BLaER1 treated with 17β-estradiol and CSF1 and Interleukin-3, amounts not matched to agents 10 nM and 100 nM (cell line): ENCODE measurements around the gene ARMC6.

Experiments used
- H3K27ac ChIP-seq, 11 experiments: shearing (Covaris generic); formaldehyde crosslinking; 2 replicates each; pipeline ENCODE4 v1.8.1; 2022
- H3K27me3 ChIP-seq, 11 experiments: shearing (Covaris generic); formaldehyde crosslinking; 2 replicates each; pipeline ENCODE4 v1.8.1; 2022
- H3K36me3 ChIP-seq, 11 experiments: shearing (Covaris generic); formaldehyde crosslinking; 2 replicates each; pipeline ENCODE4 v1.8.1; 2022
- H3K4me1 ChIP-seq, 10 experiments: shearing (Covaris generic); formaldehyde crosslinking; 2 replicates each; pipeline ENCODE4 v1.8.1; 2022
- H3K4me2 ChIP-seq, 11 experiments: shearing (Covaris generic); formaldehyde crosslinking; 2 replicates each; pipeline ENCODE4 v1.8.1; 2022
- H3K4me3 ChIP-seq, 10 experiments: shearing (Covaris generic); formaldehyde crosslinking; 2 replicates each; pipeline ENCODE4 v1.8.1; 2022
- H3K9ac ChIP-seq, 11 experiments: shearing (Covaris generic); formaldehyde crosslinking; 2 replicates each; pipeline ENCODE4 v1.8.1; 2022
- H3K9me3 ChIP-seq, 11 experiments: shearing (Covaris generic); formaldehyde crosslinking; replicated peaks in 1 of 11; 2 replicates each; pipeline ENCODE4 v1.8.1; 2022
- H4K20me1 ChIP-seq, 11 experiments: shearing (Covaris generic); formaldehyde crosslinking; 2 replicates each; pipeline ENCODE4 v1.8.1; 2022
- Cebpa-rat ChIP-seq, 11 experiments: shearing (Covaris generic); IDR thresholded peaks; 2 replicates each; pipeline ENCODE4 v1.8.1; 2022

Gene ARMC6

DNA sequence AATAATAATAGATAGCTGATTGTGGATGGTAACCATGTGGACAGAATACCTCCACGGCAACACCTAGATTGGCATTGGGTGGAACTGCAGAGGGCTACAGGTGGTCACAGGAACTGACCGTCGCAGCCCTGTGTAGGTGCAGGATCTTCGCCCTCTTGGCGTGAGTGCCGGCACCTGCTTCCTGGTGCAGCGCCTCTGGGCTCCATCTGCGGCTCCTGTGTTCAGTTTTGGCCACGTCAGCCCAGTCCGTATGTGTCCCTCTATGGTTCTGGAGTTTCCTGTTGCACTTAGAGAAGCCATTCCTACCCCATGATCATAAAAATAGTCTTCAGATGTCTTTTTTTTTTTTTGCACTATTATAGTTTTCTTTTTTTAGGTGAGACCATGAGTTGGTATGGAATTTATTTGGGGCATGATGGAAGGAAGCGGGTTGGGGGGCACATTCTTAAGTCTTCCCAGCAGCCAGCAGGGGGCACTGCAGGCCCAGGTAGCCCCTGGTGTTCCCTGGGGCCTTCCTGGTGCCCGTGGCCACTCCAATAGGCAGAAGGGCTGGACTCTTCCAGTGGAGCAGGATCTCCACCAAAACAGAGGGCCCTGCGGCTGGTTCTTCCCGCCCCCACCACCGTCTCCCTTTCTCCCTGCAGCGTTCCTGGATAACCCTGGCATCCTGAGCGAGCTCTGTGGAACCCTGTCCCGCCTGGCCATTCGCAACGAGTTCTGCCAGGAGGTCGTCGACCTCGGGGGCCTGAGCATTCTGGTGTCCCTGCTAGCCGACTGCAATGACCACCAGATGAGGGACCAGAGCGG, 20.3 kb downstream of the ARMC6 start:
- Histone ChIP-seq H3K4me3 (no peak overlapping the region), H3K4me1 (peaks cover 0 to 17% (median 7%) of the 10 kb centered on the region in 10 experiments; a peak in 10 of 20 replicates), H3K9me3 (no peaks in the 10 kb centered on the region), H3K27ac (no peak overlapping the region), H3K27me3 (no peaks in the 10 kb centered on the region), H3K36me3 (peaks cover 74 to 100% (median 97%) of the 10 kb centered on the region in 11 experiments), H3K9ac (no peak overlapping the region), H4K20me1 (peaks cover 0 to 96% (median 59%) of the 10 kb centered on the region in 11 experiments; a peak in 17 of 22 replicates), H3K4me2 (no peak overlapping the region)
- TF ChIP-seq Cebpa-rat (IDR thresholded peaks at IDR 0.05) = no peak

DNA sequence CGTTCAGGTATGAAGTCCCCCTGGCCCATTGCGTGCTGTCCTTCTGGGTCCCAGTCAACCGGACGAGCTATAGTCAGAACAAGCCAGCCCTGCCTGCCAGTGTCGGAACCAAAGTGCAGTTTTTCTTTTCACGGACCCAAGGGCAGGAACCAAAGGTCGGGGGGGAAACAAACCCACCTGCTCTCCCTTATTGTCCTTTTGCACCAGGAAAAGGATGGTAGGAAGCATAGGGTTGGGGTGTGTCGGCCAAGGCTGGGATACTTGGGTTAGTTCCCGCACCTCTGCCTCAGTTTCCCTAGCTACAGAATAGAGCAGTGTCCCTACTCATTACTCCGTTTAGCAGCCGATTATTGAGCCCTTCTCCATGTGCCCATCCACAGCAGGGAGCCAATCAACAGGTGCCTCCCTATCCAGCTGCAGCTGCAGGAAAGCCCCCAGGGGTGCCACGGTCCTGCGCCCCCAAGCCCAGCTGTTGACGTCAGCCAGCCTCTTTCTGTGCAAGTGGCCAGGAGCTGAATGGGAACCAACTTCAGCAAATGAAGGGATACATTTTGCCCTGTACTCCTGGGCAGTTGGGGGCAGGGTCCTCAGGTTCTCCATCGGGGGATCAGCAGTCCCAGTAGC, 21.0 kb downstream of the ARMC6 start:
- no peak for TF ChIP-seq Cebpa-rat (IDR thresholded peaks at IDR 0.05)
- H3K9me3 ChIP-seq = no peaks in the 10 kb centered on the region
- H3K27ac ChIP-seq = no peak overlapping the region
- no peaks in the 10 kb centered on the region for H3K27me3 ChIP-seq
- no peak overlapping the region for H3K9ac ChIP-seq
- H4K20me1 ChIP-seq = peaks cover 0 to 89% (median 62%) of the 10 kb centered on the region in 11 experiments; a peak in 17 of 22 replicates
- H3K4me3 ChIP-seq = no peak overlapping the region
- peaks cover 0 to 10% (median 4%) of the 10 kb centered on the region in 10 experiments; a peak in 10 of 20 replicates for H3K4me1 ChIP-seq
- peaks cover 81 to 100% (median 98%) of the 10 kb centered on the region in 11 experiments for H3K36me3 ChIP-seq
- H3K4me2 ChIP-seq = no peak overlapping the region

DNA sequence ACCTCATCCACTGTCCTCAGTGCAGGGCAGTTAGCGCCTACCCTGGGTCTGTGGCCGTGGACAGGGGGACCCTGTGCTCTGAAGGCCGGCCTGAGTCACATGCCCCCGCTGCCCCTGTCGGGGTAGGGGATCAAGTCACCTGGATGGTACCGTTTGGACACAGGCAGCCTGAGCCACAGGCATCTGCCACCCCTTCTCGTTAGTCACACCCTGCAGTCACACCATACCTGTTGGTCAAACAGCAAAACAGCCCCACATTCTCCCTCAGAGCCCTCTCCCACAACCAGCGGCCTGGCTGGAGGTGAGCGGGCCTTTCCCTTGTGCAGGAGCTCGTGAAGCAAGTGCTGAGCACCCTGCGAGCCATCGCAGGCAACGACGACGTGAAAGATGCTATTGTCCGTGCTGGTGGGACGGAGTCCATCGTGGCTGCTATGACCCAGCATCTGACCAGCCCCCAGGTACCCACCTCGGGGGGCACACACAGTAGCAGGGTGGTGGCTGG, 21.6 kb downstream of the ARMC6 start:
- H3K27ac ChIP-seq = no peak overlapping the region
- no peak overlapping the region for H3K4me3 ChIP-seq
- no peaks in the 10 kb centered on the region for H3K9me3 ChIP-seq
- H3K27me3 ChIP-seq = no peaks in the 10 kb centered on the region
- no peak overlapping the region for H3K4me2 ChIP-seq
- H3K36me3 ChIP-seq = peaks cover 83 to 100% (median 98%) of the 10 kb centered on the region in 11 experiments
- H4K20me1 ChIP-seq = peaks cover 0 to 83% (median 62%) of the 10 kb centered on the region in 11 experiments; a peak in 17 of 22 replicates
- TF ChIP-seq Cebpa-rat (IDR thresholded peaks at IDR 0.05) = no peak
- peaks cover 0 to 4% (median 2%) of the 10 kb centered on the region in 10 experiments; a peak in 6 of 20 replicates for H3K4me1 ChIP-seq
- H3K9ac ChIP-seq = no peak overlapping the region

DNA sequence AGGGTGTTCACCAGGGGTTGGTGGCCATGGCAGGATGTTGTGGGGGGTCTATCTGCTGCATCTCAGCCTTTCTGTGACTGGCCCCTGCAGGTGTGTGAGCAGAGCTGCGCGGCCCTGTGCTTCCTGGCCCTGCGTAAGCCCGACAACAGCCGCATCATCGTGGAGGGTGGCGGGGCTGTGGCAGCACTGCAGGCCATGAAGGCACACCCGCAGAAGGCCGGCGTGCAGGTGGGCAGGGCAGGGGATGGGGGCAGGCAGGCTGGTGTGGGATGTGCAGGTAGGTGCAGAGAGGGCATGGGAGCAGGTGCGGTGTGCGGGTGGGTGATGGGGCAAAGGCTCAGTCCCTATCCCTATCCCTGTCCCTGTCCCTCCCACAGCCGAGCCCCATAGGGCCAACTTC, 22.3 kb downstream of the ARMC6 start:
- Histone ChIP-seq H3K4me3 (no peak overlapping the region), H3K4me2 (no peak overlapping the region), H4K20me1 (peaks cover 0 to 77% (median 58%) of the 10 kb centered on the region in 11 experiments; a peak in 17 of 22 replicates), H3K4me1 (0 out of 20 replicates have a peak, but pooled peaks cover 0 to 5% (median 0%) of the 10 kb centered on the region in 10 experiments), H3K9me3 (no peaks in the 10 kb centered on the region), H3K9ac (no peak overlapping the region), H3K36me3 (peaks cover 80 to 99% (median 94%) of the 10 kb centered on the region in 11 experiments), H3K27ac (no peak overlapping the region), H3K27me3 (no peaks in the 10 kb centered on the region)
- no peak for TF ChIP-seq Cebpa-rat (IDR thresholded peaks at IDR 0.05)

DNA sequence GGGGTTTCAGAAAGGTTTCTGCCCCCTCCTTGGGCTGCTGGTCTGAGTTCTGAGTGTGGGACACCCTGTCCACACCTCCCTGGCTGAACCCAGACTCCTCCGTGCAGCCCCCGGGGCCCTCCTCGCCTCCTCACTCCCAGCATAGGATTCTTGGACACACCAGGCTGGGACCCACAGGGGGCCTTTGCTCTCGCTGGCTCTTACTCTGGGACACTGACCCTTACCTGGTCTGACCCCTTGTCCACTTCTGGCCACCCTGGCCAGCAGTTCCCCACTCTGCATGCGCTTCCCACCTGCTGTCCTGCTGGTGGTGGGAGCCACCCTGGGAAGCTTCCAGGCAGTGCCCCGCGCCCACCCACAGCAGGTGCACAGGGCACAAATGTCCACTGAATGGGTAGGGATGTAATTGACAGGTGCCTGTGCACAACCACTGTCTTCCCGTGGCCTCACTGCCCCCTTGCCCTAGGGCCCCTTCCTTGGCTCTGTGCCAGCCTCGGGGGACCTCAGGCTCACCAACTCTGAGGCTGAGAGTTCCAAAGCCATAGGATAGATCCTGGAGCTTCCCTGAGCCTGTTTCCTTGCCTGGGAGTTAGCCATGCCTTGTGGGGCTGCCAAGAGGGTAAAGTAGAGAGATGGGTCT, 23.4 kb downstream of the ARMC6 start:
- H3K9me3 ChIP-seq = no peaks in the 10 kb centered on the region
- H4K20me1 ChIP-seq = peaks cover 0 to 79% (median 52%) of the 10 kb centered on the region in 11 experiments; a peak in 17 of 22 replicates
- no peak overlapping the region for H3K4me3 ChIP-seq
- peaks cover 0 to 9% (median 5%) of the 10 kb centered on the region in 10 experiments; a peak in 10 of 20 replicates for H3K4me1 ChIP-seq
- TF ChIP-seq Cebpa-rat (IDR thresholded peaks at IDR 0.05) = no peak
- no peak overlapping the region for H3K4me2 ChIP-seq
- H3K27me3 ChIP-seq = no peaks in the 10 kb centered on the region
- no peak overlapping the region for H3K27ac ChIP-seq
- peaks cover 70 to 99% (median 93%) of the 10 kb centered on the region in 11 experiments for H3K36me3 ChIP-seq
- no peak overlapping the region for H3K9ac ChIP-seq

DNA sequence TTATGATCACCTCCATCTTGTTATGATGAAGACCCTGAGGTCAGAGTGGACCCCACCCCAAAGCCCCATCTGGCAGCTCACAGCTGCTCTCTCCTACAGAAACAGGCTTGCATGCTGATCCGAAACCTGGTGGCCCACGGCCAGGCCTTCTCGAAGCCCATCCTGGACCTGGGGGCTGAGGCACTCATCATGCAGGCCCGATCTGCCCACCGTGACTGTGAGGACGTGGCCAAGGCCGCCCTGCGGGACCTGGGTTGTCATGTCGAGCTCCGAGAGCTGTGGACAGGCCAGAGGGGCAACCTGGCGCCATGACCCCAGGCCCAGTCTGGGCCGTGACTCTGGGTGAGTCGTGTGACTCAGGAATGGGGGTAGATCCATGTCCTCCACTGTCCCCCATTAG, 23.9 kb downstream of the ARMC6 start:
- no peak for TF ChIP-seq Cebpa-rat (IDR thresholded peaks at IDR 0.05)
- Histone ChIP-seq H3K9me3 (no peaks in the 10 kb centered on the region), H3K9ac (no peak overlapping the region), H3K27me3 (no peaks in the 10 kb centered on the region), H3K36me3 (peaks cover 64 to 98% (median 89%) of the 10 kb centered on the region in 11 experiments), H3K4me3 (no peak overlapping the region), H4K20me1 (peaks cover 0 to 78% (median 46%) of the 10 kb centered on the region in 11 experiments; a peak in 17 of 22 replicates), H3K4me1 (peaks cover 0 to 14% (median 10%) of the 10 kb centered on the region in 10 experiments; a peak in 19 of 20 replicates), H3K27ac (no peak overlapping the region), H3K4me2 (no peak overlapping the region)

DNA sequence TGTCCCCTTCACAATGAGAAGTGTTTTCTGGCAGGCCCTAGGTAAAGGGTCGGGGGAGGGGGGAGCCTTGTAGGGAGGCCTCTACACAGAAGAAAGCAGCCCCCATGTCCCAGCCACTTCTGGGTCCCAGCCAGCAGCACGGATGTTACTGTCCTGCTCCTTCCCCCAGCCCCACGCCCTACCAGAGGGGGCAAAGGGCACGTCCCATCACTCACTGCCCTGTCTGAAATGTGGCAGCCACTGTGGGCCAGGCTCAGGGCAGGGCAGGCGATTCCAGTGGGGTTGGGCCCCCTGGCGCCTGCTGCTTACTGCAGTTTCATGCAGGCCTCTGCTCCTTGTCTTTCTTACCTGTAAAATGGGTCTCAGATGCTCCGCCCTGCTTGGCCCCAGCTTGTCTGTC, 24.3 kb downstream of the ARMC6 start:
- Histone ChIP-seq H3K4me2 (no peak overlapping the region), H3K27me3 (no peaks in the 10 kb centered on the region), H3K9me3 (no peaks in the 10 kb centered on the region), H3K27ac (no peak overlapping the region), H3K36me3 (peaks cover 60 to 94% (median 85%) of the 10 kb centered on the region in 11 experiments), H4K20me1 (peaks cover 0 to 78% (median 42%) of the 10 kb centered on the region in 11 experiments; a peak in 17 of 22 replicates), H3K4me1 (peaks cover 2 to 18% (median 14%) of the 10 kb centered on the region in 10 experiments), H3K9ac (no peak overlapping the region), H3K4me3 (no peak overlapping the region)
- no peak for TF ChIP-seq Cebpa-rat (IDR thresholded peaks at IDR 0.05)

DNA sequence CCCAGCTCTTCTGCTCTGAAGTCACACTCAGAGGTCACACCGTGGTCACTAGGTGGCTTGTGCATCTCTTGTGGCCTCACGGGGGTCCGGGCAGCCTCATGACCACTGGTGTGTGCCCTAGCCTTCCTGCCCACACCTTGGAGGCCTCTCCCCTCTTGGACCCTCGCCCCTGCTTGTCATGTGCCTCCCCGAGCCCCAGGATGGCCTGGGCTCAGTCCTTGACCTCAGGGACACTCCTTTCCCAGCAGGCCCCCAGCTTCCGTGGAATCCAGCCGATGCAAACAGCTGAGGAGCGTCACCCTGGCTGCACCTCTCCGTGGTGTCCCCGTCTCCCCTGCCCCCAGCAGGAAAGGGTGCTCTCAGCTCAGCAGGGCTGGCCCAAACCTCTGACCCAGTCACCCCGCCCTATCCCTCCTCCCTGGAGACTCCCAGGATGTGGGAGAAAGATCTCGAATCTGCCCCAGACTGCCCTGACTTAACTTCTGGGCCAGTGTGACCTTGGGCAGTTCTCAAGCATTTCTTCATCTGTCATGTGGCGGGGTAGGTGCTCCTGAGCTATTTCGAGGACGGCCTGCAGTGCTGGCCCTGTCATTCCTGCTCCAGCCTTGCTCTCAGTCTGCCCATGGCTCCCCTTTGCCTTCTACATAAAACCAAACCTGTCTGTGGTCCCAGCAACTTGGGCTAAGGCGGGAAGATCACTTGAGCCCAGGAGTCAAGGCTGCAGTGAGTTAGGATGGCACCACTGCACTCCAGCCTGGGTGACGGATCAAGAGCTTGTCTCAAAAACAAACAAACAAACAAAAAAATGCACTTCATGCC, 25.8 kb downstream of the ARMC6 start:
- peaks cover 51 to 79% (median 70%) of the 10 kb centered on the region in 11 experiments for H3K36me3 ChIP-seq
- H3K9ac ChIP-seq = no peak overlapping the region
- H3K4me2 ChIP-seq = no peak overlapping the region
- H3K27me3 ChIP-seq = no peaks in the 10 kb centered on the region
- H3K27ac ChIP-seq = no peak overlapping the region
- no peaks in the 10 kb centered on the region for H3K9me3 ChIP-seq
- no peak for TF ChIP-seq Cebpa-rat (IDR thresholded peaks at IDR 0.05)
- no peak overlapping the region for H3K4me3 ChIP-seq
- peaks cover 6 to 24% (median 21%) of the 10 kb centered on the region in 10 experiments for H3K4me1 ChIP-seq
- H4K20me1 ChIP-seq = peaks cover 0 to 64% (median 27%) of the 10 kb centered on the region in 11 experiments; a peak in 16 of 22 replicates
